H1 (cell line): ENCODE results near the gene DYSF. TPM values are rescaled to one million over a fixed set of nuclear protein-coding genes. Genes with fewer than 3 reads are reported as not detected.

Source experiments
- CTCF ChIA-PET: fragments of 300-600 bp; sonication (Branson Sonifier 250); formaldehyde crosslinking; loops from one replicate; lab custom pipeline; 2021; ENCODE audit not compliant: partially characterized antibody; lab: Charles Lee
- POLR2A ChIA-PET: fragments of 300-600 bp; sonication (Branson Sonifier 250); formaldehyde crosslinking; loops from one replicate; lab custom pipeline; 2021; ENCODE audit warnings: inconsistent platforms; ENCODE audit not compliant: partially characterized antibody; lab: Charles Lee
- DNase-seq, 2 experiments: peaks; one replicate each; pipeline versions ENCODE4 v3.0.0 to v3.0.0-alpha.2; 2010 to 2022; ENCODE audit warnings: low spot score in 2 of 2, low read depth in 1 of 2, mixed read lengths in 1 of 2
- FAIRE-seq: peaks from 2 replicates; lab custom pipeline; 2011; peaks lifted over from hg19 to GRCh38; lab: Jason Lieb, UNC
- H2AFZ ChIP-seq: 2 replicates; pipeline ENCODE4 v1.8.1; 2012; ENCODE audit warnings: low read length, inconsistent platforms
- H2AK5ac ChIP-seq: 2 replicates; pipeline ENCODE4 v1.6.1; 2013; ENCODE audit warnings: low read depth, low read length
- H2BK120ac ChIP-seq: replicated peaks from 2 replicates; pipeline ENCODE3; 2013; ENCODE audit warnings: low read depth, low read length, inconsistent platforms
- H2BK12ac ChIP-seq: 2 replicates; pipeline ENCODE4 v1.6.1; 2013; ENCODE audit warnings: low read depth, low read length
- H2BK15ac ChIP-seq: 2 replicates; pipeline ENCODE4 v1.6.1; 2013; ENCODE audit warnings: low read length
- H2BK20ac ChIP-seq: 2 replicates; pipeline ENCODE4 v1.6.1; 2013; ENCODE audit warnings: low read length
- H2BK5ac ChIP-seq: 2 replicates; pipeline ENCODE4 v1.6.1; 2013; ENCODE audit warnings: low read depth, low read length
- H3K14ac ChIP-seq: 2 replicates; pipeline ENCODE4 v1.6.1; 2013; ENCODE audit warnings: inconsistent platforms; ENCODE audit not compliant: insufficient read length
- H3K18ac ChIP-seq: 2 replicates; pipeline ENCODE4 v1.6.1; 2013; ENCODE audit warnings: low read length; ENCODE audit errors: extremely low read depth
- H3K23ac ChIP-seq: 2 replicates; pipeline ENCODE4 v1.6.1; 2013; ENCODE audit warnings: inconsistent platforms; ENCODE audit not compliant: insufficient read length
- H3K23me2 ChIP-seq: 2 replicates; pipeline ENCODE4 v1.6.1; 2013; ENCODE audit warnings: low read depth, low read length
- H3K27ac ChIP-seq: 2 replicates; pipeline ENCODE4 v1.6.1; 2011; ENCODE audit warnings: low read depth, low read length, inconsistent platforms
- H3K27me3 ChIP-seq, 4 experiments: replicated peaks in 1 of 4; 1 replicate in 1 of 4; 2 replicates in 3 of 4; pipeline versions ENCODE4 v1.6.1 to v1.8.1; 2011 to 2013; ENCODE audit warnings: low read length in 3 of 4, mild to moderate bottlenecking in 3 of 4, inconsistent platforms in 2 of 4, mixed read lengths in 2 of 4, moderate library complexity in 1 of 4; ENCODE audit not compliant: control insufficient read depth in 3 of 4, insufficient read depth in 3 of 4; ENCODE audit errors: extremely low read depth in 1 of 4
- H3K36me3 ChIP-seq, 4 experiments: 2 replicates each; pipeline versions ENCODE4 v1.6.1 to v1.8.1; 2011 to 2013; ENCODE audit warnings: mild to moderate bottlenecking in 4 of 4, low read length in 3 of 4, moderate library complexity in 2 of 4, control low read depth in 1 of 4, inconsistent platforms in 1 of 4; ENCODE audit not compliant: insufficient read depth in 4 of 4, control insufficient read depth in 2 of 4
- H3K4ac ChIP-seq: replicated peaks from 2 replicates; pipeline ENCODE3; 2013; ENCODE audit warnings: low read length, low read depth, mixed read lengths, inconsistent platforms; ENCODE audit not compliant: insufficient read length
- H3K4me1 ChIP-seq, 4 experiments: replicated peaks in 1 of 4; 1 replicate in 1 of 4; 2 replicates in 3 of 4; pipeline versions ENCODE4 v1.6.1 to v1.8.1; 2011 to 2013; ENCODE audit warnings: low read length in 3 of 4, inconsistent platforms in 2 of 4, mixed read lengths in 1 of 4; ENCODE audit not compliant: insufficient read depth in 4 of 4, control insufficient read depth in 3 of 4
- H3K4me2 ChIP-seq, 2 experiments: 2 replicates each; pipeline versions ENCODE4 v1.6.1 to v1.8.1; 2011 to 2013; ENCODE audit warnings: low read depth in 2 of 2, low read length in 2 of 2, control low read depth in 1 of 2, inconsistent platforms in 1 of 2, mild to moderate bottlenecking in 1 of 2; ENCODE audit not compliant: insufficient read depth in 1 of 2
- H3K4me3 ChIP-seq, 4 experiments: fragments of 200-600, 300-600 bp in 1 of 4; sonication (generic), shearing (Covaris generic), sonication (Bioruptor Twin) in 1 of 4; 2 replicates each; pipeline versions ENCODE4 v1.5.1 to v1.8.1; 2011 to 2016; ENCODE audit warnings: low read length in 4 of 4, low read depth in 3 of 4, control low read depth in 2 of 4, inconsistent platforms in 2 of 4, mild to moderate bottlenecking in 2 of 4, mixed read lengths in 1 of 4, moderate library complexity in 1 of 4; ENCODE audit not compliant: insufficient read depth in 2 of 4; ENCODE audit errors: extremely low read depth in 1 of 4
- H3K56ac ChIP-seq: replicated peaks from 2 replicates; pipeline ENCODE3; 2013; ENCODE audit warnings: low read depth, mild to moderate bottlenecking, mixed read lengths, low read length, inconsistent platforms; ENCODE audit not compliant: insufficient read length
- H3K79me1 ChIP-seq: 2 replicates; pipeline ENCODE4 v1.6.1; 2013; ENCODE audit warnings: low read depth, low read length, control low read depth
- H3K79me2 ChIP-seq, 2 experiments: 2 replicates each; pipeline versions ENCODE4 v1.6.1 to v1.8.1; 2012 to 2013; ENCODE audit warnings: low read length in 2 of 2, mild to moderate bottlenecking in 2 of 2, inconsistent platforms in 1 of 2; ENCODE audit not compliant: insufficient read depth in 2 of 2, control insufficient read depth in 1 of 2
- H3K9ac ChIP-seq, 4 experiments: replicated peaks in 1 of 4; 1 replicate in 1 of 4; 2 replicates in 3 of 4; pipeline versions ENCODE4 v1.6.1 to v1.8.1; 2011 to 2013; ENCODE audit warnings: low read depth in 3 of 4, low read length in 3 of 4, control low read depth in 2 of 4, mild to moderate bottlenecking in 2 of 4, moderate library complexity in 2 of 4, inconsistent platforms in 1 of 4; ENCODE audit errors: extremely low read depth in 1 of 4
- H3K9me3 ChIP-seq, 2 experiments: 2 replicates each; pipeline versions ENCODE4 v1.6.1 to v1.8.1; 2012 to 2013; ENCODE audit warnings: mild to moderate bottlenecking in 2 of 2, moderate library complexity in 2 of 2, control low read depth in 1 of 2, inconsistent platforms in 1 of 2, low read depth in 1 of 2, low read length in 1 of 2, mixed read lengths in 1 of 2; ENCODE audit not compliant: insufficient read depth in 2 of 2
- H4K20me1 ChIP-seq, 2 experiments: replicated peaks in 1 of 2; 2 replicates each; pipeline versions ENCODE3 to v1.8.1; 2011 to 2013; ENCODE audit warnings: inconsistent platforms in 2 of 2, low read length in 2 of 2, mild to moderate bottlenecking in 1 of 2; ENCODE audit not compliant: insufficient read depth in 2 of 2, control insufficient read depth in 1 of 2
- H4K5ac ChIP-seq: 2 replicates; pipeline ENCODE4 v1.6.1; 2013; ENCODE audit warnings: low read length, low read depth, mixed read lengths, inconsistent platforms; ENCODE audit not compliant: insufficient read length
- H4K8ac ChIP-seq: 2 replicates; pipeline ENCODE4 v1.8.0; 2013; ENCODE audit warnings: mild to moderate bottlenecking, moderate library complexity, low read length, inconsistent platforms; ENCODE audit not compliant: insufficient read depth; ENCODE audit errors: extremely low read depth
- H4K91ac ChIP-seq: replicated peaks from 2 replicates; pipeline ENCODE3; 2013; ENCODE audit warnings: low read length, mixed read lengths, inconsistent platforms; ENCODE audit not compliant: insufficient read length
- CHD1 ChIP-seq: IDR thresholded peaks from 2 replicates; pipeline ENCODE4 v1.6.1; 2012; ENCODE audit warnings: low read depth, low read length, improper control_type of control experiment
- GABPA ChIP-seq: IDR thresholded peaks from 2 replicates; pipeline ENCODE4 v1.6.1; 2011; ENCODE audit warnings: mild to moderate bottlenecking, low read length, moderate library complexity, borderline replicate concordance; ENCODE audit not compliant: insufficient read depth
- KDM5A ChIP-seq: fragments of 200-600 bp; IDR thresholded peaks from 2 replicates; pipeline ENCODE4 v1.7.1; 2012; ENCODE audit warnings: mild to moderate bottlenecking, low read length, inconsistent platforms, mixed read lengths
- PHF8 ChIP-seq: fragments of 200-600 bp; sonication (generic); conservative IDR thresholded peaks from 2 replicates; pipeline ENCODE4 v1.7.1; 2012; ENCODE audit warnings: low read depth, mild to moderate bottlenecking, inconsistent platforms, low read length, moderate library complexity
- RBBP5 ChIP-seq: IDR thresholded peaks from 2 replicates; pipeline ENCODE4 v1.7.1; 2012; ENCODE audit warnings: low read depth, mild to moderate bottlenecking, inconsistent platforms, low read length, moderate library complexity, borderline replicate concordance
- WGBS, 2 experiments: shearing (Covaris generic) in 1 of 2; methylation state at CpG; one replicate each; pipeline versions ENCODE4 v1.1.6 to v1.1.7; 2013 to 2015; ENCODE audit warnings: low lambda C conversion rate in 2 of 2, mixed read lengths in 2 of 2, inconsistent platforms in 1 of 2, low coverage in 1 of 2, missing lambda C conversion rate in 1 of 2; ENCODE audit not compliant: insufficient replicate concordance in 2 of 2, insufficient coverage in 1 of 2, insufficient read length in 1 of 2; ENCODE audit errors: extremely low coverage in 1 of 2, missing lambda C conversion rate in 1 of 2; 5-methylcytosine and 5-hydroxymethylcytosine counted together
- polyA plus RNA-seq, 7 experiments: library from polyadenylated mRNA; depleted of rRNA in 3 of 7; stranded (reverse) in 5 of 7; unstranded in 2 of 7; fragments of >200 nt in 5 of 7; fragments of 200-250 nt in 2 of 7; gene quantifications; 1 replicate in 5 of 7; 2 replicates in 1 of 7; 4 replicates in 1 of 7; pipeline versions ENCODE4 v1.2.1 to v1.2.3, GENCODE V29; 2011 to 2013; ENCODE audit warnings: missing spikeins in 2 of 7, mixed read lengths in 2 of 7
- total RNA-seq: library from RNA; stranded (reverse); fragmentation: NEBNext Ultra II Directional; extraction: Animal tissue kit (Norgen Biotek cat#: 25700); gene quantifications from 2 replicates; pipeline ENCODE4 v1.2.1, GENCODE V29; 2021
- TF ChIP-seq, protein P1 (sequence below): IDR thresholded peaks from 2 replicates; pipeline ENCODE4 v1.6.1; 2011; ENCODE audit warnings: low read length, improper control_type of control experiment
- TF ChIP-seq, protein P2 (sequence below): IDR thresholded peaks from 2 replicates; pipeline ENCODE4 v1.6.1; 2011; ENCODE audit warnings: low read depth, mild to moderate bottlenecking, low read length; ENCODE audit not compliant: insufficient read depth
- TF ChIP-seq, protein P3 (sequence below): IDR thresholded peaks from 2 replicates; pipeline ENCODE4 v1.6.1; 2012; ENCODE audit warnings: inconsistent platforms

The DYSF gene
- total and polyA plus RNA-seq, 2 of the 8 experiments (the other 6 are each of a cell fraction or from before 2014, with no cell fraction given) = 5.8 to 7.1 TPM

DNA sequence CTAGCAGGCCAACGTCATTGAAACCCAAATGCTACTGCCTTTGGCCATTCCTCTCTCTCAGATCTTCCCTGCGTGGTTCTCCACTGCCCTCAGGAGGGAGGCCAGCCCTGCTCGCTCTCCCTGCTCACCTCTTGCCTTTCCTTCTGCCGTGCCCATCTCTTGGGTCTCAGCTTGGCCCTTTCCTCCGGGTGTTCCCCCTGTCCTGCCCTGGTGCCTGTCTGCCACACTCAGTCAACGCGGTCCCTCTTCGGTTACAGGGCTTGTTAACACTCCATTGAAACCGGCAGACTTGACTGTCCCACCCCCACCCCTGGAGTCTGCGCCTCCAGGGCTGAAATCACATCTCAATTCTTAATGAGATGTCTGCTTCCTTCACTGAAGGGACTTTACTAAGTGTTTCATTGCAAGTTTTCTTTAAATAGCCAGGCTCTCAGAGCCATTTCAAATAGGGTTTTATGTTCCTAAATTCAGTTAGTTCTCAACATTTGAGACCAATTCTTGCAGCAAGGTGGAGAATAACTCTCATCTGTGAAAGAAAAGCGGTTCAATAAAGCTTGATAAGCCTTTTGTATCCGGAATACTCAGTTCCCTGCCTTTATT is 237.6 kb downstream of the DYSF start:
- no peak overlapping the region for H2AFZ ChIP-seq
- H3K9ac ChIP-seq = no peak overlapping the region
- peaks cover 6 to 34% (median 11%) of the 10 kb centered on the region in 4 experiments for H3K4me1 ChIP-seq
- H3K36me3 ChIP-seq = no peaks in the 10 kb centered on the region
- ChIA-PET CTCF (interaction anchor here (0.8 to 2.8 kb wide), 5 partner anchors 11 to 461 kb away, joined by 3 to 11 read pairs (median 4); no protein-coding TSS in a partner anchor), POLR2A (interaction anchor here (1.2 to 2.2 kb wide), 3 partner anchors 11 to 48 kb away, joined by 3 to 4 read pairs (median 3); no protein-coding TSS in a partner anchor)
- no peak overlapping the region for H3K23ac ChIP-seq
- H2BK20ac ChIP-seq = 0 out of 2 replicates have a peak overlapping the region, but pooled peaks have one; percentile 16
- H3K18ac ChIP-seq = no peak overlapping the region
- H2BK15ac ChIP-seq = no peak overlapping the region
- H3K56ac ChIP-seq = no peak overlapping the region
- no peak overlapping the region for H4K8ac ChIP-seq
- 90% methylated on average over 12 of the region's 12 CpGs; no CpG with 5 or more reads in 1 of the 2 experiments for WGBS, 2 experiments
- no peaks in the 10 kb centered on the region for H3K79me2 ChIP-seq
- H3K27me3 ChIP-seq = peaks cover 0 to 2% (median 0%) of the 10 kb centered on the region in 4 experiments; a peak in 2 of 7 replicates
- H3K4me2 ChIP-seq = no peak overlapping the region
- no peak for TF ChIP-seq PHF8
- TF ChIP-seq GABPA = no peak
- TF ChIP-seq, protein P1, sequence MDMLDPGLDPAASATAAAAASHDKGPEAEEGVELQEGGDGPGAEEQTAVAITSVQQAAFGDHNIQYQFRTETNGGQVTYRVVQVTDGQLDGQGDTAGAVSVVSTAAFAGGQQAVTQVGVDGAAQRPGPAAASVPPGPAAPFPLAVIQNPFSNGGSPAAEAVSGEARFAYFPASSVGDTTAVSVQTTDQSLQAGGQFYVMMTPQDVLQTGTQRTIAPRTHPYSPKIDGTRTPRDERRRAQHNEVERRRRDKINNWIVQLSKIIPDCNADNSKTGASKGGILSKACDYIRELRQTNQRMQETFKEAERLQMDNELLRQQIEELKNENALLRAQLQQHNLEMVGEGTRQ = no peak
- TF ChIP-seq, protein P2, sequence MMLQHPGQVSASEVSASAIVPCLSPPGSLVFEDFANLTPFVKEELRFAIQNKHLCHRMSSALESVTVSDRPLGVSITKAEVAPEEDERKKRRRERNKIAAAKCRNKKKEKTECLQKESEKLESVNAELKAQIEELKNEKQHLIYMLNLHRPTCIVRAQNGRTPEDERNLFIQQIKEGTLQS = no peak
- TF ChIP-seq KDM5A = no peak
- TF ChIP-seq, protein P3, sequence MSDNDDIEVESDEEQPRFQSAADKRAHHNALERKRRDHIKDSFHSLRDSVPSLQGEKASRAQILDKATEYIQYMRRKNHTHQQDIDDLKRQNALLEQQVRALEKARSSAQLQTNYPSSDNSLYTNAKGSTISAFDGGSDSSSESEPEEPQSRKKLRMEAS = no peak
- no peak for TF ChIP-seq RBBP5
- TF ChIP-seq CHD1 = no peak
- no peak overlapping the region for H2AK5ac ChIP-seq
- H3K14ac ChIP-seq = no peak overlapping the region
- no peak overlapping the region for H4K5ac ChIP-seq
- no peak overlapping the region for H3K4me3 ChIP-seq
- no peaks in the 10 kb centered on the region for H3K23me2 ChIP-seq
- H3K9me3 ChIP-seq = no peaks in the 10 kb centered on the region
- no peak overlapping the region for H2BK12ac ChIP-seq
- no peak overlapping the region for H2BK5ac ChIP-seq
- no peak overlapping the region for H3K27ac ChIP-seq
- FAIRE-seq = no peak
- H3K4ac ChIP-seq = no peak overlapping the region
- no peak overlapping the region for H2BK120ac ChIP-seq
- no peak for DNase-seq
- no peaks in the 10 kb centered on the region for H4K20me1 ChIP-seq
- H4K91ac ChIP-seq = peak overlapping the region; percentile 14
- no peaks in the 10 kb centered on the region for H3K79me1 ChIP-seq
